PC-9 (cell line): Measurements from ENCODE around the gene ZMPSTE24. TPM values are rescaled to one million over a fixed set of nuclear protein-coding genes. Genes with fewer than 3 reads are reported as not detected.
A peak's percentile ranks its signal among the peaks of the same experiment; 100 is the strongest.

Experiments
- BruUV-seq: library from RNA; stranded (reverse); fragments of 400-500 nt; replicated peaks from 2 replicates; lab custom pipeline; 2021; lab: Mats Ljungman, UMichigan
- CTCF ChIA-PET: fragments of 300-600 bp; sonication (Branson Sonifier 250); formaldehyde crosslinking; loops from one replicate; lab custom pipeline; 2022; ENCODE audit warnings: antibody characterized with exemption; lab: Charles Lee
- POLR2A ChIA-PET: fragments of 300-600 bp; sonication (Branson Sonifier 250); formaldehyde crosslinking; loops from one replicate; lab custom pipeline; 2022; ENCODE audit warnings: antibody characterized with exemption; ENCODE audit not compliant: unreplicated experiment; lab: Charles Lee
- DNase-seq, 2 experiments: peaks; one replicate each; pipeline versions ENCODE4 v3.0.0 to v3.0.0-alpha.2; 2015 to 2022; ENCODE audit warnings: mixed read lengths in 1 of 2
- H2AFZ ChIP-seq: fragments of 200-600 bp; sonication (generic); 2 replicates; pipeline ENCODE4 v1.8.1; 2017; ENCODE audit warnings: antibody characterized with exemption
- H3F3A ChIP-seq: fragments of 200-600 bp; sonication (generic); 2 replicates; pipeline ENCODE4 v1.8.1; 2017; ENCODE audit warnings: antibody characterized with exemption, mild to moderate bottlenecking, low read depth; ENCODE audit not compliant: insufficient read depth
- H3K27ac ChIP-seq: fragments of 200-600 bp; sonication (generic); 2 replicates; pipeline ENCODE4 v1.6.1; 2016; ENCODE audit warnings: mixed run types
- H3K27me3 ChIP-seq: fragments of 200-600 bp; sonication (generic); 2 replicates; pipeline ENCODE4 v1.6.1; 2016; ENCODE audit warnings: low read depth, mixed run types; ENCODE audit not compliant: insufficient read depth
- H3K36me3 ChIP-seq: fragments of 200-600 bp; sonication (generic); 2 replicates; pipeline ENCODE4 v1.6.1; 2016; ENCODE audit warnings: low read depth, mixed run types
- H3K4me1 ChIP-seq: fragments of 200-600 bp; sonication (generic); replicated peaks from 2 replicates; pipeline ENCODE4 v1.6.1; 2016; ENCODE audit warnings: mixed run types; ENCODE audit not compliant: insufficient read depth
- H3K4me2 ChIP-seq: fragments of 200-600 bp; sonication (generic); 2 replicates; pipeline ENCODE4 v1.6.1; 2017; ENCODE audit warnings: mixed run types
- H3K4me3 ChIP-seq: fragments of 200-600 bp; sonication (generic); 2 replicates; pipeline ENCODE4 v1.6.1; 2016; ENCODE audit warnings: mixed run types
- H3K79me2 ChIP-seq: fragments of 200-600 bp; sonication (generic); 2 replicates; pipeline ENCODE4 v1.6.1; 2017; ENCODE audit warnings: low read depth, mixed run types
- H3K9me2 ChIP-seq: fragments of 200-600 bp; sonication (generic); 2 replicates; pipeline ENCODE4 v1.8.1; 2017; ENCODE audit warnings: mild to moderate bottlenecking; ENCODE audit not compliant: insufficient read depth
- H3K9me3 ChIP-seq: fragments of 200-600 bp; sonication (generic); 2 replicates; pipeline ENCODE4 v1.8.1; 2016; ENCODE audit warnings: low read depth; ENCODE audit not compliant: insufficient read depth
- H4K20me1 ChIP-seq: fragments of 200-600 bp; sonication (generic); 2 replicates; pipeline ENCODE4 v1.8.1; 2017; ENCODE audit not compliant: insufficient read depth
- CTCF ChIP-seq: fragments of 200-600 bp; sonication (generic); conservative IDR thresholded peaks from 2 replicates; pipeline ENCODE4 v1.6.1; 2017; ENCODE audit warnings: mixed run types, antibody characterized with exemption, mild to moderate bottlenecking, moderate library complexity
- EZH2 ChIP-seq: fragments of 200-600 bp; sonication (generic); IDR thresholded peaks from 2 replicates; pipeline ENCODE4 v1.8.0; 2017; ENCODE audit warnings: antibody characterized with exemption, low read depth
- intact Hi-C: fragments of 100-400 bp; cut with micrococcal nuclease; formaldehyde crosslinking; loops from one replicate; pipeline ENCODE4 v1.10.0; 2022; ENCODE audit not compliant: unreplicated experiment
- total RNA-seq: library from RNA; stranded (reverse); gene quantifications from 2 replicates; pipeline ENCODE4 v1.2.3, GENCODE V29; 2021

The ZMPSTE24 gene
- total RNA-seq, 1 experiment from 2014 or later = 55.8 TPM

GRCh38 chr1:40310983-40311642 is 53.1 kb downstream of the ZMPSTE24 start:
- CTCF ChIA-PET = no interaction called here

GRCh38 chr1:40311692-40312091 is 53.7 kb downstream of the ZMPSTE24 start:
- no peak overlapping the region for H3K27ac ChIP-seq
- intact Hi-C loops = loop anchor here (1.0 kb wide), 1 partner anchor 150 kb away; the partner anchor contains the start of gene RLF
- H3K4me3 ChIP-seq = no peak overlapping the region
- peaks cover 14% of the 10 kb centered on the region for H3K27me3 ChIP-seq
- H3K9me3 ChIP-seq = no peaks in the 10 kb centered on the region
- no peak overlapping the region for H3K4me2 ChIP-seq
- peaks cover 19% of the 10 kb centered on the region for H3K4me1 ChIP-seq
- H3K36me3 ChIP-seq = no peaks in the 10 kb centered on the region
- no TSS peak for BruUV-seq
- H3K79me2 ChIP-seq = no peaks in the 10 kb centered on the region
- no peak overlapping the region for H2AFZ ChIP-seq
- H3F3A ChIP-seq = peaks cover 4% of the 10 kb centered on the region; the same call in 1 of the 2 replicates
- DNase-seq = no peak
- ChIA-PET CTCF (no interaction called here), POLR2A (no interaction called here)
- no peaks in the 10 kb centered on the region for H4K20me1 ChIP-seq
- no peaks in the 10 kb centered on the region for H3K9me2 ChIP-seq
- TF ChIP-seq EZH2 (no peak), CTCF (no peak)

More at GRCh38 chr1:40310983-40311642, 53.1 kb downstream of the ZMPSTE24 start:
- no peaks in the 10 kb centered on the region for H4K20me1 ChIP-seq
- H2AFZ ChIP-seq = no peak overlapping the region
- no peak overlapping the region for H3K27ac ChIP-seq
- H3K4me1 ChIP-seq = peaks cover 25% of the 10 kb centered on the region
- no peaks in the 10 kb centered on the region for H3K79me2 ChIP-seq
- H3K9me2 ChIP-seq = no peaks in the 10 kb centered on the region
- peaks cover 8% of the 10 kb centered on the region for H3K27me3 ChIP-seq
- H3K9me3 ChIP-seq = no peaks in the 10 kb centered on the region
- H3K36me3 ChIP-seq = no peaks in the 10 kb centered on the region
- H3K4me2 ChIP-seq = no peak overlapping the region
- BruUV-seq = no TSS peak
- TF ChIP-seq EZH2 (no peak), CTCF (no peak)
- intact Hi-C loops = no loop called here
- no peak for DNase-seq
- POLR2A ChIA-PET = no interaction called here
- no peak overlapping the region for H3K4me3 ChIP-seq
- peaks cover 9% of the 10 kb centered on the region for H3F3A ChIP-seq

GRCh38 chr1:40312238-40313205 is 54.5 kb downstream of the ZMPSTE24 start:
- H4K20me1 ChIP-seq = no peaks in the 10 kb centered on the region
- H3K4me3 ChIP-seq = no peak overlapping the region
- H3K79me2 ChIP-seq = no peaks in the 10 kb centered on the region
- no peaks in the 10 kb centered on the region for H3K9me2 ChIP-seq
- CTCF ChIA-PET = interaction anchor here (0.7 kb wide), 1 partner anchor 167 kb away, joined by 3 read pairs; no protein-coding TSS in a partner anchor
- no peak overlapping the region for H3K4me2 ChIP-seq
- no TSS peak for BruUV-seq
- no peaks in the 10 kb centered on the region for H3K9me3 ChIP-seq
- intact Hi-C loops = loop anchor here (1.0 kb wide), 1 partner anchor 151 kb away; the partner anchor contains the start of gene RLF
- peaks cover 14% of the 10 kb centered on the region for H3K4me1 ChIP-seq
- POLR2A ChIA-PET = no interaction called here
- TF ChIP-seq CTCF = no peak
- TF ChIP-seq EZH2 = no peak
- H3K27me3 ChIP-seq = peaks cover 16% of the 10 kb centered on the region
- no peaks in the 10 kb centered on the region for H3F3A ChIP-seq
- no peak overlapping the region for H2AFZ ChIP-seq
- peak; percentile 25 to 45 for DNase-seq
- no peak overlapping the region for H3K27ac ChIP-seq
- no peaks in the 10 kb centered on the region for H3K36me3 ChIP-seq
